ENCODE data around the gene ADAMTS19.

GRCh38 chr5:129616517-129616916 is 156.4 kb downstream of the ADAMTS19 start:
- TF ChIP-seq TAF1 (IDR thresholded peaks at IDR 0.05; ENCODE audit: low read depth, low read length) (no peak), PHF8 (conservative IDR thresholded peaks at IDR 0.05; ENCODE audit: low read depth, low read length) (no peak), EGR1 (IDR thresholded peaks at IDR 0.05; ENCODE audit: borderline replicate concordance, low read depth, low read length) (no peak), SIN3A (conservative IDR thresholded peaks at IDR 0.05 in 1 of 2, IDR thresholded peaks at IDR 0.05 in 1 of 2; ENCODE audit: low read depth in 1 of 2, low read length in 2 of 2) (no peak), BCL11A (IDR thresholded peaks at IDR 0.05; ENCODE audit: low read depth in 2 of 2, low read length in 2 of 2) (no peak), POLR2A (IDR thresholded peaks at IDR 0.05; ENCODE audit: control extremely low read depth in 1 of 2, low read depth in 2 of 2, low read length in 2 of 2) (no peak), EZH2 (IDR thresholded peaks at IDR 0.05; ENCODE audit: low read depth, low read length, severe bottlenecking) (no peak), CREB1 (IDR thresholded peaks at IDR 0.05) (no peak), YY1 (IDR thresholded peaks at IDR 0.05; ENCODE audit: low read depth, low read length) (no peak)
- TF ChIP-seq, protein P1, sequence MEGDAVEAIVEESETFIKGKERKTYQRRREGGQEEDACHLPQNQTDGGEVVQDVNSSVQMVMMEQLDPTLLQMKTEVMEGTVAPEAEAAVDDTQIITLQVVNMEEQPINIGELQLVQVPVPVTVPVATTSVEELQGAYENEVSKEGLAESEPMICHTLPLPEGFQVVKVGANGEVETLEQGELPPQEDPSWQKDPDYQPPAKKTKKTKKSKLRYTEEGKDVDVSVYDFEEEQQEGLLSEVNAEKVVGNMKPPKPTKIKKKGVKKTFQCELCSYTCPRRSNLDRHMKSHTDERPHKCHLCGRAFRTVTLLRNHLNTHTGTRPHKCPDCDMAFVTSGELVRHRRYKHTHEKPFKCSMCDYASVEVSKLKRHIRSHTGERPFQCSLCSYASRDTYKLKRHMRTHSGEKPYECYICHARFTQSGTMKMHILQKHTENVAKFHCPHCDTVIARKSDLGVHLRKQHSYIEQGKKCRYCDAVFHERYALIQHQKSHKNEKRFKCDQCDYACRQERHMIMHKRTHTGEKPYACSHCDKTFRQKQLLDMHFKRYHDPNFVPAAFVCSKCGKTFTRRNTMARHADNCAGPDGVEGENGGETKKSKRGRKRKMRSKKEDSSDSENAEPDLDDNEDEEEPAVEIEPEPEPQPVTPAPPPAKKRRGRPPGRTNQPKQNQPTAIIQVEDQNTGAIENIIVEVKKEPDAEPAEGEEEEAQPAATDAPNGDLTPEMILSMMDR (IDR thresholded peaks at IDR 0.05; ENCODE audit: control extremely low read depth in 1 of 3, insufficient read depth in 1 of 3, low read depth in 1 of 3, low read length in 3 of 3), result no peak
